Activated T-helper 1 cell treated with anti-CD3 and anti-CD28 coated beads, Interleukin-2, amount 50 U/mL, for 16 hours (primary cell): ENCODE data around the gene DKKL1.

Source experiments
- DNase-seq, 2 donors: peaks; one replicate each; pipeline ENCODE4 v3.0.0-alpha.2; 2020; ENCODE audit warnings: low read depth in 1 of 2, low spot score in 1 of 2

DKKL1 gene

GRCh38 chr19:49338023-49338677 is 25.5 kb upstream of the DKKL1 start:
- no peak for DNase-seq

DNA sequence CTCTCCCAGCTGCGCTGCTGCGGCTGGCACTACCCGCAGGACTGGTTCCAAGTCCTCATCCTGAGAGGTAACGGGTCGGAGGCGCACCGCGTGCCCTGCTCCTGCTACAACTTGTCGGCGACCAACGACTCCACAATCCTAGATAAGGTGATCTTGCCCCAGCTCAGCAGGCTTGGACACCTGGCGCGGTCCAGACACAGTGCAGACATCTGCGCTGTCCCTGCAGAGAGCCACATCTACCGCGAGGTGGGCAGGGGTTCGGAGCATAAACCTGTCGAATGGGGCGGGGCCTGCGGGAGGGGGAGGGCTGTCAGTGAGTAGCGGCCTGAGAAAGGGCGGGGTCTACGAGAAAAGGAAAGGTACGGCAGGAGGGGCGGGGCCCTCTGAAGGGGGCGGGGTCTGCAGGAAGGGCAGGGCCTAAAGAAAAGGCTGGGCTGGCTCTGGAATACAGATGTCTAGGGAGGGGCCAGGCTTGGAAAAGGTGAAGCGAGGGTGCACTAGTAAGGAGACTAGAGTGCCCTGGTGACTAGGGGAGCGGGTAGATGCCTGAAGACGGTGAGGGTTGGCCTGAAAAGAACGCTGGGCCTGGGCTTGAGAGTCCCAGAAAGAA is 24.9 kb upstream of the DKKL1 start:
- no peak for DNase-seq

DNA sequence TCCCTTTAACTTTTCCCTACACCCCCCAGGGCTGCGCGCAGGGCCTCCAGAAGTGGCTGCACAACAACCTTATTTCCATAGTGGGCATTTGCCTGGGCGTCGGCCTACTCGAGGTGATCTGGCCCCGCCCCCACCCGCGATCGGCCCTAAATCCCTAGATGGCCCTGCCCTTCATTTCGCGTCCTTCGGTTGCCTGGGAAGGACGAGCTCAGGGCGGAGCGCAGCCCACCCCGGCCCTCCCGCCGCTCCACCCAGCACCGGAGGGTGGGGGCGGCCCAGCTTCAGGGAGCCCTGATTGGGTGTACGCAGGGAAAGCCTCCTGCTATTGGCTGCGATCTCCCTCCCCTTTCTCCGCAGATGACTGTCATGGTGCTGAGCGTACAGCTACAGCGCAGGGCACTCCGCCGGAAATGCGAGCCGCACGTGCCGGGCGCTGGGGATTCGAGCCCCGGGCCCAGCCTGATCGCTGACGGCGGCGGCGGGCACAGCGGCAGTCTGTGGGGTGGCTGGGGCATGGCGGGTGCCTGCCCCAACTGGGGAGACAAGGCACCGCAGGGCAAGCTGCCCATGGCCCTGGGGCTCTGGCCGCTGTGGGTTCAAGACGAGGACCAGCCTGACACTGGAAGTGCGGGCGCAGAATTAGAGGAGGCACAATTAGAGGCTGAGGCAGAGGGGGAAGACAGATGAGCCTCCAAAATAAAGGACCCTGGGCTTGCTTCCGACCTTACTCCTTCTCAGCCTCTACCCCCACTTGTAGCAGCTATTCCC is 24.2 kb upstream of the DKKL1 start:
- no peak for DNase-seq

DNA sequence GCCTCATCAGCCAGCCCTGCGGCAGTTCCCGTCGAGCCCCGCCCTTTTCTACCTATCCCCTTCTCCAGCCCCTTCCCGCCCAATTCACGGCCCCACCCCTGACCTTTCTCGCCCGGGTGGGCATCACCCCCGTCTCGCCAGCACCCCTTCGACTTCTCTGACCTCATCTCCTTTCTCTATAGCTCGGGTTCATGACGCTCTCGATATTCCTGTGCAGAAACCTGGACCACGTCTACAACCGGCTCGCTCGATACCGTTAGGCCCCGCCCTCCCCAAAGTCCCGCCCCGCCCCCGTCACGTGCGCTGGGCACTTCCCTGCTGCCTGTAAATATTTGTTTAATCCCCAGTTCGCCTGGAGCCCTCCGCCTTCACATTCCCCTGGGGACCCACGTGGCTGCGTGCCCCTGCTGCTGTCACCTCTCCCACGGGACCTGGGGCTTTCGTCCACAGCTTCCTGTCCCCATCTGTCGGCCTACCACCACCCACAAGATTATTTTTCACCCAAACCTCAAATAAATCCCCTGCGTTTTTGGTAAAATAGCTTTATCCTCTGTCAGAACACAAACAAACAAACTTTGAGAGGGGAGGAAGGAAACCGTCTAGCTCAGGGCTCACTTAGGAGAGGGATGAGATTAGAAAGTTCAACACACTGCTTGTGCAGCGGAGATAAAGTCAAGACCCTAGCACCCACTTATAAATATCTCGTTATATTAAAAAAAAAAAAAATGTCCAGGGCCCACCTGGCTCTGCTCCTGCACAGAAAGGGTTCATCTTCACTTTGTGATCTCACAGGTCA is 23.4 kb upstream of the DKKL1 start:
- no peak for DNase-seq

DNA sequence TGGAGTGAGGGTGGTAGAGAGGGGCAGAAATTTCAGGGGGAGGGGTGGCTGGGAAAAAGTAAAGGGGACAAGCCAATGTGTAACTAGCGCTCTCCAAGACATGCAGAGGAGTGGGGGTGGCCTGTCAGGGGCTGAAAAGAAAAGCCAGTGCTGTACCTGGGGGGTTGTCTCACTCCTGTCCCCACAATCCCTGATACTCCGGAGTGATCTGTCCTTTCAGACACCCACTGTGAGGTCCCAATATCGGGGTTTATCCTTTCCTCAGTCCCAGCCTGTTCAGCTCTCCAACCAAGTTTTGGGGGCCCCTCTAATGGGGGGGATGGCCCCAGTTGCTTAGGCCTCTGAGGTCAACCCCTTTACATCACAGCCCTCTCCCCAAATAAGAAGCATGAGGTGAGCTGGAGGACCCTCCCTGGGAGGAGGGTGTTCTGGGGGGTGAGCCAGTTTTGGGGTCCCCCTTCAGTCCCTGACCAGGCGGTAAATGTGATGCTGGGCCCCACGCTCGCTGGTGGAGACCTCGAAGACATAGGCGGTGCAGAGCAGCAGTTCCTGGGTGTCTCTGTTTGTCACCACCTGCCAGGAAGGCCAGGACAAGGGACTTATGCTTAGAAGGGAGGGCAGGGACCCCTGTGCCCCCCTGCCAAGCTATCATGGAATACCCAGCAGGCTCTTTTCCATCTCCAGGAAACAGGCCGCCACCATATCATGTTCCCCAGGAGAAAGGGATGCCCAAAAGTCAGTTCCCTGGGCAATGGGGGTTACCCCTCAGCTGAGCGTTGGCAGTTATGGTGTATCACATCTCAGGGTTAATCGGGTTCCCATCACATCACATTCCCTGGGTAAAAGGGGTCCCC is 22.6 kb upstream of the DKKL1 start:
- DNase-seq: no peak

- DNase-seq: no peak
Observed at GRCh38 chr19:49342291-49342721, 21.4 kb upstream of the DKKL1 start.

DNA sequence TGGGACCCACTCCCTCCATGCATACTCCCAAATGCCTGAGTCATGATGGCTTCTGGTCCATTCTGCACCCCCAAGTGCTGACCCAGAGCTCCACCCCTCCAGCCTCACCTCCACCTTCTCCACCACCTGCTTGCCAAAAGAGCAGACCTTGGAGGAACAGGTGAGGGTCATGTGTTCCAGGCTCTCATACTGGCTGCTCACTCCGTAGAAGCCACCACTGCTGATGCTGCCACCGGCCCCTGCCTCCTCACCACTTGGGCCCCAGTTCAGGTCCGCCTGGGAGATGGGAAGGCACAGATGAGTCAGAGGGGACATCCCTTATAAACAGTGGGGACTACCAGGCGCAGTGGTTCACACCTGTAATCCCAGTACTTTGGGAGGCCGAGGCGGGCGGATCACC is 20.6 kb upstream of the DKKL1 start:
- DNase-seq: no peak

- no peak for DNase-seq
Observed at GRCh38 chr19:49344505-49345423, 18.9 kb upstream of the DKKL1 start.

- DNase-seq: no peak
Observed at GRCh38 chr19:49347191-49347590, 16.5 kb upstream of the DKKL1 start.

DNA sequence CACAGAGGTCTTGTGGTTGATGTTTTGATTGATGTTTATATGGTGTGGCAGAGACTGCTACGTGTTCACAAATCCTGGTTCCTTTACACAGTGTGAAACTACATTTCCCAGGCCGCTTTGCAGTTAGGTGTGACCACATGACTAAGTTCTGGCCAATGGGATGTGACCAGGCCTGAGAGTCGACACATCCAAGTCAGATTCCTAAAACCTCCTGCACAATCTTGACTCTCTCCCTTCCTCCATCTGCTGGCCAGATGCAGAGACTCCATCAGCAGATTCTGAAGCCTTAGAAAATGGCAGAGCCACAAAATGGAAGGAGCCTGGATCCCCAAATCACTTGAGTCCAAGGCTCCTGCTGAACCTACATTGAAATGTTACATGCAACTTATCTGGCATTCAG is 15.8 kb upstream of the DKKL1 start:
- no peak for DNase-seq

GRCh38 chr19:49348305-49349189 is 15.1 kb upstream of the DKKL1 start:
- no peak for DNase-seq

DNA sequence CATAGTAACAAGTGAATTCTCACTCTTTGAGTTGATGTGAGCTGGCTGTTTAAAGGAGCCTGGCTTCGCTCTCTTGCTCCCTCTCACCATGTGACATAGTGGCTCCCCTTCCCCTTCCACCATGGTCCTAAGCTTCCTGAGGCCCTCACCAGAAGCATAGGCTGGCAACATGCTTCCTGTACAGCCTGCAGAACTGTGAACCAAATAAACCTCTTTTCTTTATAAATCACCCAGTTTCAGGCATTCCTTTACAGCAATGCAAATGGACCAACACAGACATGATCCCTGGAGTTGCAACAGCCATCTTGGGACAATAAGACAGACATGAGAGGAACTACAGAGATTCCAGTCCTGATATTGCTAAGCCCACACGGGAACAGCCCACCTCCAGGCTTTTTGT is 14.1 kb upstream of the DKKL1 start:
- no peak for DNase-seq

DNA sequence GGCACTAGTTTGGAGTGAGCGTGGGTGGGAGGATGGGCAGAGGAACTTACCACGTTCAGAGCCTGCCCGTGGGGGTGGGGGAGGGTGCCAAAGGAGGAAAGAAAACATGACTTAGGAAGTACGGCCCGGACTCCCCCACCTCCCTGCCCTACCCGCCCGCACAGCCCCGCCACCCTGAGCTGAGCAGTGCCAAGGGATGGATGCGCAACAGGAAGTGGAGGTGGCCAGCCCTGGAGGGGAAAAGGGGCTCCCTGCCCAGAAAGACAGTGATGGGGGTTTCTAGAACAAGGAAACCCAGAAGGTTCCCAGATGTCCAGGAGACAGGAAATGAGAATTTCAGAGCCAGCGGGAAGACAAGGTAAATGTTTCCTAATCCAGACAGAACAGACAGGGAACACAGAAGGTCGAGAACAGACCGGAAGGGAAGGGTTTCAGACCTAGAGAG is 7.7 kb upstream of the DKKL1 start:
- no peak for DNase-seq

GRCh38 chr19:49356382-49356781 is 7.3 kb upstream of the DKKL1 start:
- DNase-seq: no peak

DNA sequence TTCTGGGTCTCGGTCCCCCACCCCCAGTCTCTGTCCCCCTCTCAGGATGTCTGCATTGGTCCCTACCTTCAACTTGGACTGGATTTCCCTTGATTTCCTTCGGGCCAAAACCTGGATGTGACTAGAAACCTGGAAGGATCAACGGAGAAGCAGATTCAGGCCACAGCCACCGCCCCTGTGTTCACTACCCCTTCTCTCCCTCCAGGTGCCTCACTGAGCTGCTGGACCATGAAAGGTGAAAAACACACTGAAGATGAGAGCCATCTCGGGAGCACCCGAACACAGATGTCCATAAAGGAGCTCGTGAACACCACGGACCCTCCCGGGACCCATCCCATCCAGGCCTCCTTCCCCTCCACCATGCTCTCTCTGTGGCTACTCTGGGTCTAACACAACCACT is 6.5 kb upstream of the DKKL1 start:
- DNase-seq: no peak

GRCh38 chr19:49359851-49360820 is 3.5 kb upstream of the DKKL1 start:
- DNase-seq: no peak

GRCh38 chr19:49361438-49362047 is 2.1 kb upstream of the DKKL1 start:
- DNase-seq: no peak
